K562 (cell line): ENCODE measurements around the gene SAMM50.

Experiments
- CHD1 ChIP-seq: fragments of 200-600 bp; sonication (generic); IDR thresholded peaks from one replicate; pipeline ENCODE4 v1.6.1; 2012; ENCODE audit warnings: mild to moderate bottlenecking, moderate library complexity, low read length, inconsistent platforms
- EZH2 ChIP-seq: IDR thresholded peaks from 2 replicates; pipeline ENCODE4 v1.6.1; 2012; ENCODE audit warnings: low read depth, mild to moderate bottlenecking, inconsistent platforms, low read length, borderline replicate concordance
- HDAC6 ChIP-seq: IDR thresholded peaks from 2 replicates; pipeline ENCODE4 v1.6.1; 2012; ENCODE audit warnings: low read depth, mild to moderate bottlenecking, control low read depth, inconsistent platforms, low read length, moderate library complexity
- MAX ChIP-seq: sonication (generic); formaldehyde crosslinking; IDR thresholded peaks from 2 replicates; pipeline ENCODE4 v1.9.0; 2022; ENCODE audit warnings: mild to moderate bottlenecking, missing genetic modification reagents
- RBM34 ChIP-seq: fragments of 200-400 bp; formaldehyde crosslinking; IDR thresholded peaks from 2 replicates; pipeline ENCODE4 v1.6.1; 2018; ENCODE audit warnings: low read length, borderline replicate concordance; ENCODE audit not compliant: insufficient read depth
- SP1 ChIP-seq: sonication (generic); formaldehyde crosslinking; IDR thresholded peaks from 2 replicates; pipeline ENCODE4 v1.8.1; 2022; ENCODE audit warnings: mild to moderate bottlenecking, missing genetic modification reagents
- USF1 ChIP-seq: sonication (generic); formaldehyde crosslinking; IDR thresholded peaks from 2 replicates; pipeline ENCODE4 v1.9.0; 2022; ENCODE audit warnings: mild to moderate bottlenecking, missing genetic modification reagents
- ZKSCAN3 ChIP-seq: fragments of 250-450 bp; sonication (Bioruptor Pico); IDR thresholded peaks from 2 replicates; pipeline ENCODE4 v1.4.0; 2020
- ZNF174 ChIP-seq: fragments of 250-450 bp; sonication (Bioruptor Pico); IDR thresholded peaks from 2 replicates; pipeline ENCODE4 v1.4.0; 2020; ENCODE audit warnings: mild to moderate bottlenecking

GRCh38 chr22:43999378-43999777 lies 44.1 kb downstream of the SAMM50 start:
- TF ChIP-seq MAX (CRISPR knock-in tag) (no peak), USF1 (no peak), SP1 (CRISPR knock-in tag) (no peak), EZH2 (no peak), ZNF174 (CRISPR knock-in tag) (no peak), RBM34 (no peak), HDAC6 (no peak), CHD1 (no peak), ZKSCAN3 (CRISPR knock-in tag) (no peak)
